ENCODE results near the gene ASB5. TPM values are rescaled to one million over a fixed set of nuclear protein-coding genes. Genes with fewer than 3 reads are reported as not detected.

The ASB5 gene
- polyA plus RNA-seq, 1 donor (not counting 4 experiments of a cell fraction or from before 2014, with no cell fraction given) = not detected

DNA sequence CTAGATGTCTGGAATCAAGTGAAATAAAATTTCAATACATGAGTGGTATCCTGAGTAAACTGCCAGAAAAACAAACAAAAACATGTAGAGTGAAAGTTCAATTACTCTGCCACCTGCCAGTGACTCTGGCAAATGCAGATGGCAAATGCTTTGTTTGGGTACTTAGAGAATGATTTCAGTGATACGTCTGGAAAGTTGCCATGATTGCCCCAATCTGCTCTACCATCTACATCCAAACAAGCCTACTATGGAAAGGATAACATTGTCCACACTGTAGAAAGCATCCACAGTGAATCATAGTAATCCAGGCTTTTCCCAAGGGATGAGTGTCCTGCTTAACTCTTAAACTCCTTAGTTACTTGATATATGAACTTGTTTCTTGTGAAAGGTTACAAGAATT is 77.0 kb downstream of the ASB5 start:
- Histone ChIP-seq H3K9me3 (ENCODE audit: control insufficient read depth, low read depth, low read length) (no peaks in the 10 kb centered on the region), H3K9ac (ENCODE audit: control insufficient read depth, extremely low read depth, insufficient read depth, low read length) (no peak overlapping the region), H3K79me2 (ENCODE audit: control insufficient read depth, insufficient read depth, low read length) (no peaks in the 10 kb centered on the region), H3K4me1 (ENCODE audit: control insufficient read depth, extremely low read depth, insufficient read depth, low read length) (peaks cover 35% of the 10 kb centered on the region), H3K4me2 (ENCODE audit: control insufficient read depth, extremely low read depth, insufficient read depth, low read depth, low read length) (no peak overlapping the region), H3K27me3 (ENCODE audit: control insufficient read depth, extremely low read depth, insufficient read depth, low read length) (no peaks in the 10 kb centered on the region), H3K9me1 (ENCODE audit: control insufficient read depth, extremely low read depth, insufficient read depth, low read length) (no peaks in the 10 kb centered on the region), H4K20me1 (ENCODE audit: control insufficient read depth, extremely low read depth, insufficient read depth, low read length) (no peaks in the 10 kb centered on the region), H2AFZ (ENCODE audit: control insufficient read depth, low read length) (peak overlapping the region; percentile 0), H3K27ac (ENCODE audit: control insufficient read depth, insufficient read depth, low read length) (no peak overlapping the region), H3K36me3 (ENCODE audit: control insufficient read depth in 2 of 2, extremely low read depth in 1 of 2, insufficient read depth in 2 of 2, low read length in 2 of 2) (no peaks in the 10 kb centered on the region), H3K4me3 (ENCODE audit: control insufficient read depth in 2 of 3, extremely low read depth in 1 of 3, insufficient read depth in 2 of 3, low read depth in 1 of 3, low read length in 3 of 3) (no peak overlapping the region)
- dilution Hi-C loops (cut with MboI; ENCODE audit: extremely low pct_ligation_motif_present, low sequenced_read_pairs) = no loop called here
- FAIRE-seq = no peak
- TF ChIP-seq EZH2 (IDR thresholded peaks at IDR 0.05; ENCODE audit: low read length) = no peak
- peak in 1 of 3 experiments; percentile 4 for TF ChIP-seq CTCF (optimal IDR thresholded peaks at IDR 0.05 in 1 of 3, IDR thresholded peaks at IDR 0.05 in 1 of 3, conservative IDR thresholded peaks at IDR 0.05 in 1 of 3; ENCODE audit: extremely low read depth in 1 of 3, insufficient read depth in 2 of 3, low read length in 3 of 3)
- no peak for DNase-seq (ENCODE audit: low read depth, low spot score)

- no peak overlapping the region for H3K9ac ChIP-seq (ENCODE audit: control insufficient read depth, extremely low read depth, insufficient read depth, low read length)
- no peak overlapping the region for H3K4me3 ChIP-seq (ENCODE audit: control insufficient read depth in 2 of 3, extremely low read depth in 1 of 3, insufficient read depth in 2 of 3, low read depth in 1 of 3, low read length in 3 of 3)
- H2AFZ ChIP-seq (ENCODE audit: control insufficient read depth, low read length) = no peak overlapping the region
- H4K20me1 ChIP-seq (ENCODE audit: control insufficient read depth, extremely low read depth, insufficient read depth, low read length) = no peaks in the 10 kb centered on the region
- no peaks in the 10 kb centered on the region for H3K9me3 ChIP-seq (ENCODE audit: control insufficient read depth, low read depth, low read length)
- no peak for DNase-seq (ENCODE audit: low read depth, low spot score)
- no peaks in the 10 kb centered on the region for H3K27me3 ChIP-seq (ENCODE audit: control insufficient read depth, extremely low read depth, insufficient read depth, low read length)
- no peak overlapping the region for H3K27ac ChIP-seq (ENCODE audit: control insufficient read depth, insufficient read depth, low read length)
- H3K4me2 ChIP-seq (ENCODE audit: control insufficient read depth, extremely low read depth, insufficient read depth, low read depth, low read length) = no peak overlapping the region
- no peak for TF ChIP-seq CTCF (optimal IDR thresholded peaks at IDR 0.05 in 1 of 3, IDR thresholded peaks at IDR 0.05 in 1 of 3, conservative IDR thresholded peaks at IDR 0.05 in 1 of 3; ENCODE audit: extremely low read depth in 1 of 3, insufficient read depth in 2 of 3, low read length in 3 of 3)
- TF ChIP-seq EZH2 (IDR thresholded peaks at IDR 0.05; ENCODE audit: low read length) = no peak
- H3K79me2 ChIP-seq (ENCODE audit: control insufficient read depth, insufficient read depth, low read length) = no peaks in the 10 kb centered on the region
- no peak for FAIRE-seq
- dilution Hi-C loops (cut with MboI; ENCODE audit: extremely low pct_ligation_motif_present, low sequenced_read_pairs) = no loop called here
- H3K36me3 ChIP-seq (ENCODE audit: control insufficient read depth in 2 of 2, extremely low read depth in 1 of 2, insufficient read depth in 2 of 2, low read length in 2 of 2) = no peaks in the 10 kb centered on the region
- H3K4me1 ChIP-seq (ENCODE audit: control insufficient read depth, extremely low read depth, insufficient read depth, low read length) = peaks cover 31% of the 10 kb centered on the region
- no peaks in the 10 kb centered on the region for H3K9me1 ChIP-seq (ENCODE audit: control insufficient read depth, extremely low read depth, insufficient read depth, low read length)
Observed at GRCh38 chr4:176189891-176190795, 78.9 kb downstream of the ASB5 start.

All from keratinocyte (primary cell).